GM18502 (cell line): Measurements from ENCODE around the gene TMEM156.
A peak's percentile ranks its signal among the peaks of the same experiment; 100 is the strongest.

Experiments
- ATAC-seq: cut with Tn5 transposase; IDR thresholded peaks from one replicate; pipeline ENCODE4 v1.9.1; 2021; ENCODE audit warnings: mild to moderate bottlenecking; ENCODE audit not compliant: unreplicated experiment, poor library complexity

Gene TMEM156

GRCh38 chr4:38931125-38931524 lies 101.1 kb downstream of the TMEM156 start:
- ATAC-seq, result no peak

DNA sequence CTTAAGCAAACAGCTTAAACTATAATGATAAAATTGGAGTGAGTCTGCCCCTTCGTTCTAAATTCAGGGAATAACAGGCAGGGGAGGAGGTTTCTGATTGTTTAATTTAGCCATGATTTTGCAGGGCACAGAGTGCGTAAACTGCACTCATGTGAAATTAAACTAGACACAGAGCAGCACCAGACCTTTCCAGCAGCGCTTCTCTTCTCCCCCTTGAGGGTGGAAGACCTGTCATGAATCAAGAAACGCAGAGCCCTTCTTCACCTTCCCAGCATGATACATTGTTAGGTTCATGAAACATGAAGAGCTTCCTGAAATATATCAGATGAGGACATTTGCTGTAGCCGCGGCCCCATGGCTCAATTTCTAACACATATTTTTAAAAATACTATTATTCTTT lies 101.5 kb downstream of the TMEM156 start:
- ATAC-seq, result no peak

GRCh38 chr4:38930204-38930603 lies 102.0 kb downstream of the TMEM156 start:
- peak; percentile 58 for ATAC-seq

- ATAC-seq, result no peak
These were observed 103.2 kb downstream of the TMEM156 start for GRCh38 chr4:38928974-38929373.

GRCh38 chr4:38928568-38928967 lies 103.6 kb downstream of the TMEM156 start:
- no peak for ATAC-seq

DNA sequence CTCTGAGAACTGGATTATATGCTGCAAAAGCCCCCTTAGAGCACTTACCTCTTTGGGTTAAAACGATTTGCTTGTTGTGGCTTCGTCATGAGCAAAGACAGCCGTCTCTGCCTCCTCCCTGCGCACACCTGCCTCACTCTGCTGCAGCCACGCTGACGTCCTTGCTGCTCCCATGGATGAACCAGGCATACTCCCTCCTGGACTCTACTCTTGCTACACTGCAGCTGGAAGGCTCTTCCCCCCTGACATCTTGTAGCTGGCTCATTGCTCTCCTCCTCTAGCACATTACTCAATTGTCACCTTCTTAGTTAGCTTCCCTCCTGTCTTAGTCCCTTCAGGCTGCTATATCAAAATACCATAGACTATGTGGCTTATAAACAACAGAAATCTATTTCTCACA lies 105.3 kb downstream of the TMEM156 start:
- ATAC-seq, result no peak

- no peak for ATAC-seq
These were observed 106.5 kb downstream of the TMEM156 start for GRCh38 chr4:38925492-38926413.

DNA sequence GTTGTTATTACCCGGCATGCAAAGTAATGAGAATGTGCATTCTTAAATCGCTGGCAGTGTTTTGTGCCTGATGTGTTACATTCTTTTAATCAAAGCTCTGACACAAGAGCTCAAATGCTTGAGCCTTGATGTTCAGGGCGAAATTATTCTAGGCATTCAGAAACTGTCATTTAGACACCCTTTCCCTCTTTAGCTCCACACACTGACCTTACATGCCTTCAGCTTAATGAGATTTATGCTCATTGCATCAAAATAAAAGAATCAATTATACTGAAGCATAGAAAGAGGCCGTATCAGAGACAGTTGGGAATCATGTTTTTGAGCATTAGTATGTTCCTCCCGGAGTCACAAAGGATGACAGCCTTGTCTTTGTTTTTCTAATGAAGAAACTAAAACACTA lies 107.9 kb downstream of the TMEM156 start:
- ATAC-seq, result no peak

DNA sequence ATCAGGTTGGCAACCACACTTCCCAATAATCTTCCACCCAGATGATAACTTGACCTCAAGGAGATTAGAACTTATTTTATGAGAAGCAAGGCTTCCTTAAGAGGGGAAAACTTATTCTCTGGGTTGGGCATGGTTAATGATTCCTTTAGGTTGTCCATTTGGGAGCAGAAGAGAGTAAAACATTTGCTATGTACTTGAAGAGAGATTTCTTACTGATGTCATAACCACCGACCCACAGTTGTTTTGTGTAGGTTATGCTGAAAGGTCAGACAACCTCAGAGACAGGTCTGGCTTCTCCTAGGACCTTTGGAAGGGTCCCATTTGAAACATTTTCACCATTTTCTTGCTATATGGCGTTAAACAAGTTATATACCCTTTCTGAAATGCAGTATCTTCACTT lies 108.5 kb downstream of the TMEM156 start:
- no peak for ATAC-seq

GRCh38 chr4:38921151-38921550 lies 111.1 kb downstream of the TMEM156 start:
- no peak for ATAC-seq

- no peak for ATAC-seq
These were observed 111.5 kb downstream of the TMEM156 start for GRCh38 chr4:38920677-38921076.

- no peak for ATAC-seq
These were observed 112.0 kb downstream of the TMEM156 start for GRCh38 chr4:38920186-38920585.

GRCh38 chr4:38919494-38919893 lies 112.7 kb downstream of the TMEM156 start:
- no peak for ATAC-seq

DNA sequence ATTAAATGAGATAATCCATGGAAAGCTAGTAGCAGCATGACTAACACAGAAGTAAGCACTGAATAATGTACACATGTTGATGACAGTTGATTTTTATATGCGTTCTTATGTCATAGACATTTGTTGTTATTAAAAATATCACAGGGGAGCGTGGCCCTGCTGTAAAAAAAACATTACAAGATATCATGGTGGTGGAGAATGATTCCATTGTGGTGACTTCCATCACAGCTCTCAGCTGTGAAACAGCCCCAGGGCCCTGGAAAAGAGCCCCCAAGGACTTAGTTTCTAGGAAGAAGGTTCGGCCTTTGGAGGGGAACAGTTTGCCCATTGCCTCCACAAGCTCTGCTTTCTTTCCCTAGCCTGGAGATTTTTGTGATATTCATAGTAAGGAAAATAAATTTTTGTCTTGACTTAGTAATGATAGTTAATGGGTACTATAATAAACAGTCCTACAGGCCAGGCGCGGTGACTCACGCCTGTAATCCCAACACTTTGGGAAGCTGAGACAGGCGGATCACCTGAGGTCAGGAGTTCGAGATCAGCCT lies 114.7 kb downstream of the TMEM156 start:
- no peak for ATAC-seq
